Spleen (tissue), 7 donors: ENCODE data around the gene STING1.
"Not testable (repeated sequence)": the region's sequence is repeated elsewhere in the genome, so short reads cannot be mapped to it uniquely, and the experiment has no call there.

Experiments
- POLR2A ChIP-seq, 3 donors: fragments of 450-650 bp; IDR thresholded peaks; one replicate each; pipeline ENCODE4 v1.5.1; 2017; ENCODE audit warnings: antibody characterized with exemption in 3 of 3, mild to moderate bottlenecking in 1 of 3
- TF ChIP-seq, protein P1 (sequence below), 11 experiments: fragments of 200-600 bp in 7 of 11; fragments of 450-650 bp in 4 of 11; sonication (generic) in 4 of 11; IDR thresholded peaks in 8 of 11; conservative IDR thresholded peaks in 3 of 11; 1 replicate in 7 of 11; 2 replicates in 4 of 11; pipeline versions ENCODE4 v1.4.0 to v1.8.0; 2016 to 2021; ENCODE audit warnings: antibody characterized with exemption in 11 of 11, inconsistent platforms in 4 of 11, mild to moderate bottlenecking in 1 of 11
- donor health status: DM: no; HTN: no; CAD: no; lungs with moderate emphysema.
- donor health status: DM: no; HTN: no; CAD: no.
- donor health status: DM: no; HTN: no; CAD: no.

GRCh38 chr5:139525586-139526308 is 43.2 kb upstream of the STING1 start:
- TF ChIP-seq, protein P1, sequence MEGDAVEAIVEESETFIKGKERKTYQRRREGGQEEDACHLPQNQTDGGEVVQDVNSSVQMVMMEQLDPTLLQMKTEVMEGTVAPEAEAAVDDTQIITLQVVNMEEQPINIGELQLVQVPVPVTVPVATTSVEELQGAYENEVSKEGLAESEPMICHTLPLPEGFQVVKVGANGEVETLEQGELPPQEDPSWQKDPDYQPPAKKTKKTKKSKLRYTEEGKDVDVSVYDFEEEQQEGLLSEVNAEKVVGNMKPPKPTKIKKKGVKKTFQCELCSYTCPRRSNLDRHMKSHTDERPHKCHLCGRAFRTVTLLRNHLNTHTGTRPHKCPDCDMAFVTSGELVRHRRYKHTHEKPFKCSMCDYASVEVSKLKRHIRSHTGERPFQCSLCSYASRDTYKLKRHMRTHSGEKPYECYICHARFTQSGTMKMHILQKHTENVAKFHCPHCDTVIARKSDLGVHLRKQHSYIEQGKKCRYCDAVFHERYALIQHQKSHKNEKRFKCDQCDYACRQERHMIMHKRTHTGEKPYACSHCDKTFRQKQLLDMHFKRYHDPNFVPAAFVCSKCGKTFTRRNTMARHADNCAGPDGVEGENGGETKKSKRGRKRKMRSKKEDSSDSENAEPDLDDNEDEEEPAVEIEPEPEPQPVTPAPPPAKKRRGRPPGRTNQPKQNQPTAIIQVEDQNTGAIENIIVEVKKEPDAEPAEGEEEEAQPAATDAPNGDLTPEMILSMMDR (IDR thresholded peaks at IDR 0.05 in 8 of 11, conservative IDR thresholded peaks at IDR 0.05 in 3 of 11): not testable (repeated sequence)
- TF ChIP-seq POLR2A (IDR thresholded peaks at IDR 0.05): not testable (repeated sequence)
